ENCODE data around the gene FAM32A. TPM values are rescaled to one million over a fixed set of nuclear protein-coding genes. Genes with fewer than 3 reads are reported as not detected.

FAM32A gene
- total RNA-seq, 6 donors from 2014 or later = 47.1 to 84.8 (median 58.5) TPM

GRCh38 chr19:16190736-16191135 is 5.5 kb downstream of the FAM32A start:
- DNase-seq = no peak
- ATAC-seq (ENCODE audit: low FRiP score in 2 of 2) = no peak
- H3K4me1 ChIP-seq = peaks cover 12 to 29% (median 17%) of the 10 kb centered on the region in 4 donors
- no peak for TF ChIP-seq EP300 (IDR thresholded peaks at IDR 0.05)
- no peak for TF ChIP-seq POLR2A (IDR thresholded peaks at IDR 0.05)
- no peak for TF ChIP-seq POLR2AphosphoS5 (IDR thresholded peaks at IDR 0.05)
- no peak for TF ChIP-seq CTCF (IDR thresholded peaks at IDR 0.05)
- no peak overlapping the region for H3K4me3 ChIP-seq
- WGBS, 2 donors = 93 to 94% methylated on average over 8 to 10 of the region's 10 CpGs
- peaks cover 19 to 65% (median 45%) of the 10 kb centered on the region in 4 donors for H3K36me3 ChIP-seq
- no peaks in the 10 kb centered on the region for H3K9me3 ChIP-seq
- no peaks in the 10 kb centered on the region for H3K27me3 ChIP-seq
- no peak overlapping the region for H3K27ac ChIP-seq

- H3K36me3 ChIP-seq = peaks cover 19 to 65% (median 45%) of the 10 kb centered on the region in 4 donors
- TF ChIP-seq CTCF (IDR thresholded peaks at IDR 0.05) (no peak), EP300 (IDR thresholded peaks at IDR 0.05) (no peak), POLR2AphosphoS5 (IDR thresholded peaks at IDR 0.05) (no peak), POLR2A (IDR thresholded peaks at IDR 0.05) (no peak)
- DNase-seq = no peak
- no peaks in the 10 kb centered on the region for H3K27me3 ChIP-seq
- H3K9me3 ChIP-seq = no peaks in the 10 kb centered on the region
- no peak overlapping the region for H3K27ac ChIP-seq
- 77 to 86% methylated on average over 8 to 16 of the region's 16 CpGs for WGBS, 2 donors
- ATAC-seq (ENCODE audit: low FRiP score in 2 of 2) = no peak
- H3K4me1 ChIP-seq = peaks cover 7 to 23% (median 11%) of the 10 kb centered on the region in 4 donors
- no peak overlapping the region for H3K4me3 ChIP-seq
Measured at GRCh38 chr19:16191216-16191908, 6.2 kb downstream of the FAM32A start.

GRCh38 chr19:16193466-16193865 is 8.3 kb downstream of the FAM32A start:
- H3K9me3 ChIP-seq = no peaks in the 10 kb centered on the region
- no peak overlapping the region for H3K27ac ChIP-seq
- TF ChIP-seq CTCF (IDR thresholded peaks at IDR 0.05) = no peak
- TF ChIP-seq POLR2AphosphoS5 (IDR thresholded peaks at IDR 0.05) = no peak
- TF ChIP-seq POLR2A (IDR thresholded peaks at IDR 0.05) = no peak
- TF ChIP-seq EP300 (IDR thresholded peaks at IDR 0.05) = no peak
- ATAC-seq (ENCODE audit: low FRiP score in 2 of 2) (no peak), DNase-seq (no peak)
- H3K36me3 ChIP-seq = peaks cover 19 to 50% (median 33%) of the 10 kb centered on the region in 4 donors
- peaks cover 9 to 15% (median 10%) of the 10 kb centered on the region in 4 donors for H3K4me1 ChIP-seq
- 93 to 96% methylated on average over 10 of the region's 10 CpGs for WGBS, 2 donors
- H3K4me3 ChIP-seq = no peak overlapping the region
- no peaks in the 10 kb centered on the region for H3K27me3 ChIP-seq

GRCh38 chr19:16197188-16197621 is 12.0 kb downstream of the FAM32A start:
- no peaks in the 10 kb centered on the region for H3K9me3 ChIP-seq
- H3K36me3 ChIP-seq = peaks cover 0 to 32% (median 17%) of the 10 kb centered on the region in 4 donors
- H3K27me3 ChIP-seq = no peaks in the 10 kb centered on the region
- peak overlapping the region; percentile 2 to 100 (median 80) for H3K4me3 ChIP-seq
- 27 to 41% methylated on average over 2 of the region's 2 CpGs for WGBS, 2 donors
- ATAC-seq (ENCODE audit: low FRiP score in 2 of 2) (no peak), DNase-seq (no peak)
- TF ChIP-seq POLR2A (IDR thresholded peaks at IDR 0.05) = no peak
- peak in 1 of 4 donors; percentile 14 for TF ChIP-seq EP300 (IDR thresholded peaks at IDR 0.05)
- peak in 1 of 2 donors; percentile 31 for TF ChIP-seq POLR2AphosphoS5 (IDR thresholded peaks at IDR 0.05)
- peaks cover 31 to 38% (median 35%) of the 10 kb centered on the region in 4 donors for H3K4me1 ChIP-seq
- H3K27ac ChIP-seq = peak overlapping the region; percentile 73 to 91 (median 88)

- TF ChIP-seq POLR2A (IDR thresholded peaks at IDR 0.05) (peak in 2 of 4 donors; percentile 20 to 58), EP300 (IDR thresholded peaks at IDR 0.05) (no peak), CTCF (IDR thresholded peaks at IDR 0.05) (peak in 2 of 6 experiments; percentile 23 to 25), POLR2AphosphoS5 (IDR thresholded peaks at IDR 0.05) (peak; percentile 68 to 81)
- Histone ChIP-seq H3K9me3 (no peaks in the 10 kb centered on the region), H3K36me3 (peaks cover 0 to 34% (median 16%) of the 10 kb centered on the region in 4 donors), H3K27ac (peak within 1 kb of the TSS; percentile 73 to 91 (median 88)), H3K4me3 (peak within 1 kb of the TSS; percentile 71 to 100 (median 88)), H3K4me1 (peaks cover 31 to 38% (median 35%) of the 10 kb centered on the region in 4 donors), H3K27me3 (no peaks in the 10 kb centered on the region)
- ATAC-seq (ENCODE audit: low FRiP score in 2 of 2) = peak; percentile 94
- WGBS, 2 donors = 0 to 1% methylated on average over 1 to 25 of the region's 65 CpGs
- peak; percentile 98 to 99 for DNase-seq
Measured at GRCh38 chr19:16197622-16198369, 12.6 kb downstream of the FAM32A start, which contains the start of gene AP1M1. TSS of gene AP1M1 (plus strand) at chr19:16197911. CDS start at chr19:16198027, 116 bp downstream.

All from upper lobe of left lung (tissue), 6 donors.